NK-92 treated with Interleukin-12 subunit alpha and Interleukin-12 subunit beta, amount 100 ng/mL, for 24 hours (cell line): ENCODE results near the gene CLTB.

Source experiments
- DNase-seq: peaks from one replicate; lab custom pipeline; 2025; lab: John Stamatoyannopoulos, UW

The CLTB gene

DNA sequence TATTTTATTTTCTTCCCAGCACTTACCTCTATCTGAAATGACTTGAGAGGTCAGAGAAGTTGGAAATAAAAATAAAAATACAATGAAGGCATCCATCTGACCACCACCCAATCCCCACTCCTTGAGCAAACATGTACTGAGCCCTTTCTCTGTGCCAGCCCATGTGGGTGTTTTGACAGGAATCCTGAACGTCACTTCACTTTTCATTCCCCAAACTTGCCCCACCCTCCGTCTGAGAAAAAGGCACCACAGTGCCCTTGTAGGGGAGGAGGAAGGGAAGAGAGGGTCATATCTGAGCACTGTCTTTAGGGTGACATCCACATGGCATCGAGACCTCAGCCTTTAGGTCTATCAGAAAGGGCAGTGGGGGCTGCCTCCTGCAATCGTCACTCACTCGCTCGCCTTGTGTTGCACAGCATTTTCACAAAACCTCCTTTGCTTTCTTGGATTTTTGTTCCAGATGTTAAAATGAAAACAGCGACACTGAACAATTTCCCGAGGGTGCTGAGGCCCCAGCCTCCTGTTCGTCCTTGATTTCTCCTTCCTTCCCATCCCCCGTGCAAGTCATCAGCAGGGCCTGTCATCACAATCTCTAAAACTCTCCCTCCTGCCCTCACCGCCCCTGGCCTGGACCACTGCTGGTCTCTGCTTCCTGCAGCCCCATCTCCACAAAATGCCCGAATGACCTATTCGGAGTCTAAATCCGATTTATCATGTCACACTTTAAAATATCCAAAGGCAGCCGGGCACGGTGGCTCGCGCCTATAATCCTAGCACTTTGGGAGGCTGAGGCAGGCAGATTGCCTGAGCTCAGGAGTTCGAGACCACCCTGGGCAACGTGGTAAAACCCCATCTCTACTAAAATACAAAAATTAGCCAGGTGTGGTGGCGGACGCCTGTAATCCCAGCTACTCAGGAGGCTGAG lies 14.8 kb downstream of the CLTB start:
- DNase-seq = no peak

DNA sequence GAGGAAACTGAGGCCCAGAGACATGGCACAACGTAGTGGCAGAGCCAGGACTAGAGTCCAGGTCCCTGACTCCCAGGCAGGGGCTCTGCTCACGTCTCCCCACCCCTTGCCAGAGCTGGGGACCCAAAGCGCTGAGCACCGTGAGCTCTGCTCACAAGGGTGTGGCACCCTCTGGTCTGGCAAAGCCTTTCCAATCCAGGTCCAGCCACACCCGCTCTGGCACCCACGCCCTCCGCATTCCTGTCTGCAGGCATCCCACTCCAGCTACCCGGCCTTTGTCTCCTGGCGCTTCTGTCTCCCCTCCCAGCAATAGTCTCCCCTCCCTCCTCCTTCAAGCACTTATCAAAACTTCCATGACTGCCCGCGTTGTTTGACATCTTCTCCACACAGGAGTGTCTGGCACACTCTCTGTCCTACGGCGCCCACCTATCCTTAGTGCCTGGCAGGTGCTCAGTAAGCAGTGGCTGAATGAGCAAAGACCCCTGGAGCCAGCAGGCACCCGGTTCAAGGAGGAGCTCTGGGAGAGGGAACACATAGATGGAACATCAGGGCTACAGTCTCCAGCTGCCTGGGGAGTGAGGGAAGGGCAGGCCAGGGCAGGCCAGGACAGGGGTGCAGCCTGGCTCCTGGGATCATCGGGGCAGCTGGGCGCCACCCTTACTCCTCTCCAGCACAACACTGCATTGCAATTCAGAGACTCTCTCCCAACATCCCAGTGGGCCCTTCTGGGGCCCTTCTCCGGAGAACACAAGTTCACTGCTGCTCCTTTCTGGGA lies 15.8 kb downstream of the CLTB start:
- no peak for DNase-seq

- no peak for DNase-seq
Observed at GRCh38 chr5:176397736-176398420, 18.5 kb downstream of the CLTB start.

DNA sequence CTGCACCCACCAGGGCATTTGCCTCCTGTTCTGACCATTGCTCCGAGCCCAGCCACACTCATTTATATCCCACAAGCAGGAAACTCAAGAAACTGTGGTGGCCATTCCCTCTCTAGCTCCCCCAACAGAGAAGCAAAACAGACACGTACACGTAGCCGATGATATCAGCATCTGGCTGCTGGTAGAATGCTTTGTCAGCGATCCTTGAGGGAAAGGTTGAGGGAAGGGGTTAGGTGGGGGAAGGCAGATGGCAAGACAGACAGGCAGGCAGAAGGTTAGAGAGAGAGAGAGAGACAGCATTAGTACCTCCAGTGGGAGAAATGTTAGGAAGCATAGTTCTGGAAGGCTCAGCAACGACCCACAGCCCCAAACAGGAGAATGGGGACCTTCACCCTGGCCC lies 20.0 kb downstream of the CLTB start:
- DNase-seq = no peak

- DNase-seq = no peak
Observed at GRCh38 chr5:176394881-176395675, 21.3 kb downstream of the CLTB start.

DNA sequence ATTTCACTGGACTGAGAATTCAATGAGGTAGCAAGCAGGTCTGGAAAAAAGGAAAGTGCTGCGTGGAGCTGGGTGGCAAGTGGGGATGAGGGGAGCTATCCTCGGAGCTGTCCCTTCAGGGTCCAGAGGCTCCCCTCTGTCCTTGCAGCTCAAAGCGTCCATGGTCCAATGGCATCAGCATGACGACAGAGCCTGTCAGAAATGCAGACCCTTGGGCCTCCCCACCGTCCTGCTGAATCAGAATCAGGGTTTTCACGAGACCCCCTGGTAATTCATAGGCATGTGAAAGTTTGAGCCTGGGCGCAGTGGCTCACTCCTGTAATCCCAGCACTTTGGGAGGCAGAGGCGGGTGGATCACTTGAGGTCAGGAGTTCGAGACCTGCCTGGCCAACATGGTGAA lies 22.2 kb downstream of the CLTB start:
- DNase-seq = no peak

- no peak for DNase-seq
Observed at GRCh38 chr5:176392526-176392925, 23.8 kb downstream of the CLTB start.

GRCh38 chr5:176391999-176392398 lies 24.3 kb downstream of the CLTB start:
- no peak for DNase-seq

DNA sequence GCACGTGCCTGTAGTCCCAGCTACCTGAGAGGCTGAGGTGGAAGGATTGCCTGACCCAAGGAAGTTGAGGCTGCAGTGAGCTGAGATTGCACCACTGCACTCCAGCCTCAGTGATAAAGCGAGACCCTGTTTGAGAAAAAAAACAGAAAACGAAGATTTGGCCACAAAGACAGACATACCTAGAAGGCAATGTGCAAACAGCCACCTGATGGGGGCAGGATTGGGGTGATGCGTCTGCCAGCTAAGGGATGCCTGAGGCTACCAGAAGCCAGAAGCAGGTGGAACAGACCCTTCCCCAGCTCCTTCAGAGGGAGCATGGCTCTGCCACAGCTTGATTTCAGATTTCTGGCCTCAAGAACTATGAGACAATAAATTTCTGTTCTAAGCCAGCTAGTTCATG lies 24.9 kb downstream of the CLTB start:
- no peak for DNase-seq

GRCh38 chr5:176389135-176390123 lies 26.9 kb downstream of the CLTB start:
- no peak for DNase-seq

DNA sequence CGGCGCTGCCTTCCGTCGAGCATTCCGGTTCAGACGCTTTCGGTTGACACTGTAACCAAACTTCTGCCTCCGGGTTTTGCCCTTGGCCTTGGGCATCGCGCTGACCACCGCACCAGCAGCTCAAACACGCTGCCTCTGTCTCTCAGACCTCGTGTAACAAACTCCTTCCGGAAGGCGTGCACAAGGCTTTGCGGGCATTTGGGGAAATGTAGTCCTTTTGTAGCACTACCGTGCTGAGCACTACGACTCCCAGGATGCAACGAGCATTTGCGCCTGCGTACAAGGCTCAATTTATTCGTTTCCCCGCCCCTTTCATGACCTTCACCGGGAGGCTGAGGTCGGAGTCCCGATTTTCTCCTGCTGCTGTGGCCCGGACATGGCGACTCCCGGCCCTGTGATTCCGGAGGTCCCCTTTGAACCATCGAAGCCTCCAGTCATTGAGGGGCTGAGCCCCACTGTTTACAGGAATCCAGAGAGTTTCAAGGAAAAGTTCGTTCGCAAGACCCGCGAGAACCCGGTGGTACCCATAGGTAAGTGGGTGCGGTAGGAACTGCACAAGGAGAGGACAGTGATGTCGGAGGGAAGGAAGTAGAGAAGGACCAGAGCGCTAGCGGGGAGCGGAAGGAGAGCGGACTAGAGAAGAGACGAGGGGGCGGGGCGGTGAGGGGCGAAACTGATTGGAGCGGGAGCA lies 27.8 kb downstream of the CLTB start, which contains the start of the genes HIGD2A and NOP16:
Gene HIGD2A, plus strand, starts transcription at position 308 of the 691 bp plus-strand sequence. Its CDS starts 69 bp downstream, at position 377.
Gene NOP16, minus strand, starts transcription at position 155 of the 691 bp plus-strand sequence. Its CDS starts 59 bp downstream, at position 96.
- DNase-seq = peak; percentile 99

GRCh38 chr5:176388003-176388443 lies 28.3 kb downstream of the CLTB start:
- no peak for DNase-seq

DNA sequence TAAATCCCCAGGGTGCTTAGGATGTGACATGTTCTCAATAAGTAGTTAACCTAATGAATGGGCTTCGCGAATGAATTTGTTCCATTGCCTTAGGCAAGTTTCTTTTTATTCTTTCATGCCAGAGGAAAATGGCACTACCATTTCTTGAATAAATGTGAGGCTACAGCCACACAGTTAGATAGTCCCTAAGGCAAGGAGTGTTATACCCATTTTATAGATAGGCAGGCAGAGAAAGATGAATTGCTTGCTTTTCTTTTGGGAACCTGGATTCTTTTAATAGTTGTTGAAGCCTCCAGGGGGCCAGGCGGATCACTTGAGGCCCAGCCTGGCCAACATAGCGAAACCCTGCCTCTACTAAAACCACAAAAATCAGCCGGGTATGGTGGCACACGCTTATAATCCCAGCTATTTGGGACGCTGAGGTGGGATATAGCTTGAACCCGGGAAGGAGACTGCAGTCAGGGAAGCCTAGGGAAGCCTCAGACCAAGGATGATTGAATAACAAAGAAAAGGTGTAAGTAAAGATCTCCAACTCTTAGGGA lies 28.9 kb downstream of the CLTB start:
- DNase-seq = no peak

DNA sequence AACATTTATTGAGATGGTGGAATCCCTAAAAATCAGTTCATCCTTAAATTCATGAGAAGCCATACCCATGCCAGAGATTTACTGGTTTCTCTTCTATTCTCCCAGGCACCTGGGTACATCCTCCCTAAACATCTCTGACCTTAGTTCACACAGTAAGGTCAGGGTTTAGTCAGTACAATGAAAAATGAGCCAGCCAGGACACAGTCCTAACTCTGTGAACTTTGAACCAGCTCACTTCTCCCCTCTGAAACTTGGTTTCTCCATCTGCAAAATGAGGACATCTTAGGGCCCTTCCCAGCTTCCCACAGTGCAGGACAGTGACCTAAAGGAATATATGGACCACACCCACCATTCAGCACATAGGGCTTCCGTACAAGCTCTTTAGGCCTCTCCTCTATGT lies 29.8 kb downstream of the CLTB start:
- DNase-seq = no peak

DNA sequence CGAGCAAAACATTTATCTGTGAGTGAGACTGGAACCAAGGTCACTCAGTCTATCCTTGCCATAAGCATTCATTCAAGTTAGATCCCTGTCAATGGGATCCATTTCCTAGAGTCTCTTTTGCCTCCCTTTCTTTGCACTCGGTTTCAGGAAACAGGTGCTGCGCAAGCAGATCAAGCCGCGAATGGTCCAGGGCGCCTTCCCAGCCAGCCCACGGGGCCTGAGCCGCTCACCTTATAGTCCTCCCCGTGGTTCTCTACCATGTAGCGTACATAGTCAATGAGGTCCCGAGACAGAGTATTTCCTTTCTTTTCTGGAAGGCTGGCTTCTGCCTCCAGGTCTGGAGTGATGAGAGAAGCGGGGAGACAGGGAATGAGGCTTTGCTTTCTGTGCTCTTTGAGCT lies 31.3 kb downstream of the CLTB start:
- no peak for DNase-seq

DNA sequence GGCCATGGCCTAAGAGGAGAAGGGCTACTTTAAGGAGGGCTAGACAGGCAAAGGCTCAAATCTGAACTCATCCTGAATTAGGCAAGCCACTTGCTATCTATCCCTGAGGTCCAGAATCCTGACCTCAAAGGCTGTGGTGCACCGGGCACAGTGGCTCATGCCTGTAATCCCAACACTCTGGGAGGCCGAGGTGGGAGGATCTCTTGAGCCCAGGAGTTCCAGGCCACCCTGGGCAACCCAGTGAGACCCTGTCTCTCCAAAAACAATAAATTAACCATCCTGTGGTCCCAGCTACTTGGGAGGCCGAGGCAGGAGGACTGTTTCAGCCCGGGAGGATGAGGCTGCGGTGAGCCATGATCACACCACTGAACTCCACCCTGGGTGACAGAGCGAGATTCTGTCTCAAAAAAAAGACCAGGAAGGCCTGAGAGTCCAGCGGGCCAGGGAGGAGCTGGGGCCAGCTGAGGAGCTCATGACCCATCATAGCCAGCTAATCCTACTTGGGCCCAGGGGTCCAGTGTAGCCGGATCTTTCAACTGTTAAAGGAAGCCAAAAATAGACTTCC lies 31.9 kb downstream of the CLTB start:
- DNase-seq = no peak

DNA sequence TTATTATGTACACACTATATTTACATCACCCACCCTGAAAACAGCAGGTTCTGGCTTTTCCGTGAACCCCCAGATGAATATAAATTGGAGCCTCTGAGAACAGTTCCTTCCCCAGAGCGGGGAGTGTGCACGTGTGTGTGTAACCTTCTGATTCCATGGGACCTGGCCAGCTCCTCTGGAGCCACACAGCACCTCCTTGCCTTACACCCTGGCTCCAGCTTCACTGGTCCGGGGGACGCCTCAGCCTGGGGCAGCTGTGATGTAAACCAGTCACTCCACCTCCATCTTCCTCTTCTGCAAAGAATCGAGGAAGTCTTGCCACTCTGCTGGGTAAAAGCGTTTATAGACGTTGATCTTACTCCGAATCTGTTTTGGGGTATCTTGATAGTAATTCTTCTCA lies 32.4 kb downstream of the CLTB start:
- no peak for DNase-seq

- no peak for DNase-seq
Observed at GRCh38 chr5:176383248-176383905, 33.0 kb downstream of the CLTB start.
